SU-DHL-6 (cell line): ENCODE results near the gene ZMYND15.

Experiments used
- EZH2phosphoT487 ChIP-seq: fragments of 200-600 bp; sonication (generic), shearing (Covaris generic); conservative IDR thresholded peaks from 2 replicates; pipeline ENCODE4 v1.6.1; 2018; ENCODE audit warnings: mild to moderate bottlenecking, antibody characterized with exemption, low read length, moderate library complexity, mixed read lengths
- TF ChIP-seq, protein P1 (sequence below): fragments of 200-600 bp; sonication (generic); IDR thresholded peaks from one replicate; pipeline ENCODE4 v1.5.1; 2017; ENCODE audit warnings: antibody characterized with exemption, mild to moderate bottlenecking, low read length, moderate library complexity; ENCODE audit not compliant: insufficient read depth, poor library complexity, severe bottlenecking

DNA sequence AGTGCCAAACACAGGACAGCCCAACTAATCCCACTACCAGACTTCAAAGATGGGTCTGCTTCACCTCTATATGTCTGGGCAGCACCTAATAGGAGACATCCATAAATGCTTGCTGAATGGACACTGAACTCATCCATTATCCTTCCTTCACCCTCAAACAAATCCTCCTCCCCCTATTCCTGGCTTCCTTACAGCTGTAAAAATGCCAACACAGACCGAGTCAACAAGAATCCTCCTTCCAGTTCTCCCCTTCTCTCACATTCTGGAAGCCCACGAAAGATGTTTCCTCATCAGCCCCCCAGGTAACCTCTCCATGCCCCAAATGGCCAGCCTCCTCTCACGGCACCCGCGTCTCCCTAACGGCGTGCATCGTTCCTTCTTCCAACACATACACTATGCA is 47.9 kb upstream of the ZMYND15 start:
- TF ChIP-seq, protein P1, sequence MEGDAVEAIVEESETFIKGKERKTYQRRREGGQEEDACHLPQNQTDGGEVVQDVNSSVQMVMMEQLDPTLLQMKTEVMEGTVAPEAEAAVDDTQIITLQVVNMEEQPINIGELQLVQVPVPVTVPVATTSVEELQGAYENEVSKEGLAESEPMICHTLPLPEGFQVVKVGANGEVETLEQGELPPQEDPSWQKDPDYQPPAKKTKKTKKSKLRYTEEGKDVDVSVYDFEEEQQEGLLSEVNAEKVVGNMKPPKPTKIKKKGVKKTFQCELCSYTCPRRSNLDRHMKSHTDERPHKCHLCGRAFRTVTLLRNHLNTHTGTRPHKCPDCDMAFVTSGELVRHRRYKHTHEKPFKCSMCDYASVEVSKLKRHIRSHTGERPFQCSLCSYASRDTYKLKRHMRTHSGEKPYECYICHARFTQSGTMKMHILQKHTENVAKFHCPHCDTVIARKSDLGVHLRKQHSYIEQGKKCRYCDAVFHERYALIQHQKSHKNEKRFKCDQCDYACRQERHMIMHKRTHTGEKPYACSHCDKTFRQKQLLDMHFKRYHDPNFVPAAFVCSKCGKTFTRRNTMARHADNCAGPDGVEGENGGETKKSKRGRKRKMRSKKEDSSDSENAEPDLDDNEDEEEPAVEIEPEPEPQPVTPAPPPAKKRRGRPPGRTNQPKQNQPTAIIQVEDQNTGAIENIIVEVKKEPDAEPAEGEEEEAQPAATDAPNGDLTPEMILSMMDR: no peak
- TF ChIP-seq EZH2phosphoT487: no peak
